ENCODE data around the gene ARMC5.

The ARMC5 gene

DNA sequence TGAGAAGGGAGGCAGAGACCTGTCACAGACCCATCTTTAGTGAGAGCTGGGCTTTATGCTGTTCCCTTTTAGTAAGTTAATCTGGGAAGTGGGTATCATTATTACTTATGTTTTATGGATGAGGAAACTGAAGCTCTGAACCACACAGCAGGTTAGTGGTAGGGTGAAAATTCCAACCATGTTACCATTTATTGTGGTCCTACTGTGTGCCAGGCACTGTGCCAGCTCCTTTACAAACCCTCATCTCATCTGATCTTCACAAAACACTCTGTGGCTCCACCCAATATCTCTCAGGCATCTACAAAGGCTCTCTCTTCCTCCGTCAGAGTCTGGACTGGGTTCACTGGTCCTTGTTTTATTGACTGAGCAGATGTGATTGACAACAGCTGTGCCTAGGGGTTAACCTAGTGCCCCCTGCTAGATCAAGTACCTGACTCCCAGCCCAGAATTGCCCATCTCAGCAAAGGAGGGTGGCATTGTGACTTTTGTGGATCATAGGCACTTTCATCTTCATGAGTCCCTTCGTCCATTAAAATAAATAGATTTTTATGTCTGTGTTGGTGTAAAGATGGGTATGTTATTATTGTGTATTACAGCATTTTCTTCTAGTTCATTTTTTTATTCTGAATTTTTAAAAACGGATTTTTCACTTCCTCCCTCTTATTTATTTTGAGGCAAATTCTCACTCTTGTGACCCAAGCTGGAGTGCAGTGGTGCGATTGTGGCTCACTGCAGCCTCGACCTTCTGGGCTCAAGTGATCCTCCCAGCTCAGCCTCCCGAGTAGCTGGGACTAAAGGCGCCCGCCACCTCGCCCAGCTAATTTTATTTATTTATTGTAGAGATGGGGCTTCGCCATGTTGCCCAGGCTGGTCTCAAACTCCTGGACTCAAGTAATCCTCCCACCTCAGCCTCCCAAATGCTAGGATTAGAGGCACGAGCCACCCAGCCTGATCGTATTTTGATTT lies 15.8 kb downstream of the ARMC5 start:
- TF ChIP-seq, protein P1, sequence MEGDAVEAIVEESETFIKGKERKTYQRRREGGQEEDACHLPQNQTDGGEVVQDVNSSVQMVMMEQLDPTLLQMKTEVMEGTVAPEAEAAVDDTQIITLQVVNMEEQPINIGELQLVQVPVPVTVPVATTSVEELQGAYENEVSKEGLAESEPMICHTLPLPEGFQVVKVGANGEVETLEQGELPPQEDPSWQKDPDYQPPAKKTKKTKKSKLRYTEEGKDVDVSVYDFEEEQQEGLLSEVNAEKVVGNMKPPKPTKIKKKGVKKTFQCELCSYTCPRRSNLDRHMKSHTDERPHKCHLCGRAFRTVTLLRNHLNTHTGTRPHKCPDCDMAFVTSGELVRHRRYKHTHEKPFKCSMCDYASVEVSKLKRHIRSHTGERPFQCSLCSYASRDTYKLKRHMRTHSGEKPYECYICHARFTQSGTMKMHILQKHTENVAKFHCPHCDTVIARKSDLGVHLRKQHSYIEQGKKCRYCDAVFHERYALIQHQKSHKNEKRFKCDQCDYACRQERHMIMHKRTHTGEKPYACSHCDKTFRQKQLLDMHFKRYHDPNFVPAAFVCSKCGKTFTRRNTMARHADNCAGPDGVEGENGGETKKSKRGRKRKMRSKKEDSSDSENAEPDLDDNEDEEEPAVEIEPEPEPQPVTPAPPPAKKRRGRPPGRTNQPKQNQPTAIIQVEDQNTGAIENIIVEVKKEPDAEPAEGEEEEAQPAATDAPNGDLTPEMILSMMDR (conservative IDR thresholded peaks at IDR 0.05; ENCODE audit: low read depth, low read length): no peak
- DNase-seq (ENCODE audit: low read depth): no peak
- H3K4me3 ChIP-seq (ENCODE audit: low read depth, low read length): no peak overlapping the region

DNA sequence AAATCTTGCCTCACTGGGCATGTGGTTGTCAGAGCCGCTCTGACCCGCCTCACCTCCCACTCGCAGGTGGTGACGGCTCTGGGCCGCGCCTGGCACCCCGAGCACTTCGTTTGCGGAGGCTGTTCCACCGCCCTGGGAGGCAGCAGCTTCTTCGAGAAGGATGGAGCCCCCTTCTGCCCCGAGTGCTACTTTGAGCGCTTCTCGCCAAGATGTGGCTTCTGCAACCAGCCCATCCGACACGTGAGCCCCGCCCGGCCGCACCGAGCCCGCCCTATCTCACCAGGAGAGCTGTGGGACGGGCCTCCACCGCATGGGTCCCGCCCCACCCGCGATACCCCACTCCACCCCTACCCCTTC lies 16.6 kb downstream of the ARMC5 start:
- DNase-seq (ENCODE audit: low read depth): no peak
- no peak overlapping the region for H3K4me3 ChIP-seq (ENCODE audit: low read depth, low read length)
- TF ChIP-seq, protein P1 (conservative IDR thresholded peaks at IDR 0.05; ENCODE audit: low read depth, low read length): no peak

DNA sequence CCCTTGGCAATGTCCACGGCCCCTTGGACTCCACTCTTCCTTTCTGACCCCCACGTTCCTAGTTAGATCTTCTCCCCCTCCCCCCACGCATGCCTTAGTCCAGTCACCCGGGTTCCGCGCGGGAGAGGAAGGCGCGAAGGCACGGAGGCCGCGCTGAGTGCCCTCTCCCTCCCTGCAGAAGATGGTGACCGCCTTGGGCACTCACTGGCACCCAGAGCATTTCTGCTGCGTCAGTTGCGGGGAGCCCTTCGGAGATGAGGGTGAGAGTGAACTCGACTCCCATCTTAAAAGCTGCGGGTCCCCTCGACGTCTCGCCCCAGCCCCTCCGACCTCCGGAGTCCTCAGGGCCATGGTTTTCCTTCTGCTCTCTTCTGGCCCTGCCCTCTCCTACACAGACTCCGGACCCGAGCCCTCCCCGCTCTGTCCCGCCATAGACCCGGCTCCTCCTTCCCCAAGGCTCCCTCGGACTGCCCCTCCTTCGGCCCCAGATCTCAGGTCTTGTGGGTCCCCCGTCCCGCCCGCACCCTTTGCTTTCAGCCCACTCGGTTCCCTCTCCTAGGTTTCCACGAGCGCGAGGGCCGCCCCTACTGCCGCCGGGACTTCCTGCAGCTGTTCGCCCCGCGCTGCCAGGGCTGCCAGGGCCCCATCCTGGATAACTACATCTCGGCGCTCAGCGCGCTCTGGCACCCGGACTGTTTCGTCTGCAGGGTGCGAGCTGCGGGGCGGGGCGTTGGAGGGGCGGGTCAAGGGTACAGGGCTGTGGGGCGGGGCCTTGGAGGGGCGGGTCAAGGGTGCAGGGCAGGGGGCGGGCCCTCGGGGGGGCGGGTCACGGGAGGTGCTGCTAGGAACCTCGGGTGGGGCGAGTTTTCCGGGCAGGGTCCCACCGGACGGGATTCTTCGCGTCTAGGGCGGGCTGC lies 17.3 kb downstream of the ARMC5 start:
- no peak overlapping the region for H3K4me3 ChIP-seq (ENCODE audit: low read depth, low read length)
- TF ChIP-seq, protein P1 (conservative IDR thresholded peaks at IDR 0.05; ENCODE audit: low read depth, low read length): no peak
- no peak for DNase-seq (ENCODE audit: low read depth)

DNA sequence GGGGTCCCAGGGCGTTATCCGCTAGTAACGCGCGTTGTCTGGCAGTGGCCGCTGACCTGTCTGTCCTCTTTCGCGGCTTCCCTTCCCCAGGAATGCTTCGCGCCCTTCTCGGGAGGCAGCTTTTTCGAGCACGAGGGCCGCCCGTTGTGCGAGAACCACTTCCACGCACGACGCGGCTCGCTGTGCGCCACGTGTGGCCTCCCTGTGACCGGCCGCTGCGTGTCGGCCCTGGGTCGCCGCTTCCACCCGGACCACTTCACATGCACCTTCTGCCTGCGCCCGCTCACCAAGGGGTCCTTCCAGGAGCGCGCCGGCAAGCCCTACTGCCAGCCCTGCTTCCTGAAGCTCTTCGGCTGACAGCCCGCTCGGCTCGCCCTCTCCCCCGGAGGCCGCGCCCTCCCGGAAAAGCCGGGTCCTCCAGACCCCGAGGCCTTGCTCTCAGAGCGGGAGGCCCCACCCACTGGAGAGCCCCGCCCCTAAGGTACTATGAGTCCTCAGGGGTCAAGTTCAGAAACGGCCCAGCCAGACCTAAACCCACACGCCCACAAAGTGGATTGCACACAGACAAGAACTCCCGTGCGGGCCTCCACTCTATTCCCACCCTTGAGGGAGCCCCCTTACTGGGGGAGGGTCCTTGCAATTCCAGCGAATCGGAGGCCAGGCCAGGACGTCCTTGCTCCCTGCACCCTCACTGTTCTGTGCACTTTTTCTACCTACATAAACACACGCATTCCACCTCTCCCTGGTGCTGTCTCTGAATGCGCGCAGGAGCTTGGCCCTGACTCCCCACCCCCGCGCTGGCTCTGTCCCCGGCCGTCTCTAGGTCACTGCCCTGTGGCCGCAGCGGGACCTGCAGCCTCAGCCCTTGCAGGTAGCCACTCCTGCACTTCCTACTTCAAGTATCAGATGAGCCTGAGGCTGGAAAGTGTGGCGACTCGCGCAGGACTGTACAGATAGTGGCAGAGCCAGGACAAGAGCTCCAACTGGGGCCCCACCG lies 18.2 kb downstream of the ARMC5 start:
- no peak overlapping the region for H3K4me3 ChIP-seq (ENCODE audit: low read depth, low read length)
- no peak for DNase-seq (ENCODE audit: low read depth)
- TF ChIP-seq, protein P1 (conservative IDR thresholded peaks at IDR 0.05; ENCODE audit: low read depth, low read length): no peak

DNA sequence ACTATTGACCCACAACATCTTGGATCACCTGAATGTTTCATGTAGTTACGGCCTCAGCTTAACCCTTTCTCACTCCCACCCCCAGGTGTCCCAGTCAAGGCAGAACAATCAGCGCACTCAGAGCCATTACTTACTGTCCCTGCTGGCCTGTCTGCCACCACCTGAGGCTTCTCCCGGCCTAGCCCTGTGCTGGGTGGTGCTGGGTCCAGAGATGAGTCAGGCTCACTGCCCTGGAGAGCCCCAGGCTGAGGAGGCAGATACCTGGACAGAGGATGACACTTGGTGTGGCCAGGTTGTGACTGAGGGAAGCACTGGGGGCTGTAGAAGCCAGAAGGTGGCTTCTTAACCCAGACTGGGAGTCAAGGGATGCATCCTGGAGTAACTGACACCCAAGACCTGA lies 19.7 kb downstream of the ARMC5 start:
- no peak overlapping the region for H3K4me3 ChIP-seq (ENCODE audit: low read depth, low read length)
- DNase-seq (ENCODE audit: low read depth): no peak
- TF ChIP-seq, protein P1 (conservative IDR thresholded peaks at IDR 0.05; ENCODE audit: low read depth, low read length): no peak

DNA sequence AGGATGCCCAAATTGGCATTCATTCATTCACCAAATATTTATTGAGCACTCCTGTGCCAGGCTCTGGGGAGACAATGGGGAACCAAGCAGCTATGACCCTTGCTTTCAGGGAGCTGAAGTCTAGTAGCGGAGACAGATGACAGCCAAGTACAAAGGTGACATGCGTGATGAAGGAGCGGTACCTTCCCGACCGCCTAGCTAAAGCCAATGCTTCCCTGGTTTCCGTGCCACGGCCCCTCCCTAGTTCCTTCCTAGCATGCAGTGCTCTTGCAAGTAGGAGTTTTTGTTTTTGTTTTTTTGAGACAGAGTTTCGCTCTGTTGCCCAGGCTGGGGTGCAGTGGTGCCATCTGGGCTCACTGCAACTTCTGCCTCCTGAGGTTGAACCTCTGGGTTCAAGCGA lies 20.4 kb downstream of the ARMC5 start:
- DNase-seq (ENCODE audit: low read depth): no peak
- TF ChIP-seq, protein P1 (conservative IDR thresholded peaks at IDR 0.05; ENCODE audit: low read depth, low read length): no peak
- no peak overlapping the region for H3K4me3 ChIP-seq (ENCODE audit: low read depth, low read length)
